Fibroblast of gingiva (primary cell): ENCODE measurements around the gene RAB17.

Source experiments
- DNase-seq: peaks from one replicate; pipeline ENCODE4 v3.0.0-alpha.2; 2011; ENCODE audit warnings: low read depth

The RAB17 gene

DNA sequence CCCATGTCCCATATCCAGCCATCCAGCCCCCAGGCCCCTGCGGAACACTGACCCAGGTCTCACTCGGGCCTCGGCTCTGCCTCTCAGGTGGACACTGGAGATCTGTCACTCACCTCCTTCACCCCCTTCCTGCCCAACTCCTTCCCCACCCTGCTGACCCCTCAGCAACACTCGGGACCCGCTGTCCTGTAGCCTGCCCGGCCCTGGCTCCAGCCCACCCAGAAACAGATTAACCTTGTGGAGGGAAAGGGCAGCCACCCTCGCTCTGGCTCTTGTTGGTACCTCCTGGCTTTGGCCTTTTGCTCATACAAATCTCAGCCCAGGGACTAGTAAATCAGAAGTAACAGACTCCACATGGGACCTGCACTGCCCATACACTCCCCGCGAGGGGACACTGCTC is 53.9 kb downstream of the RAB17 start:
- no peak for DNase-seq

DNA sequence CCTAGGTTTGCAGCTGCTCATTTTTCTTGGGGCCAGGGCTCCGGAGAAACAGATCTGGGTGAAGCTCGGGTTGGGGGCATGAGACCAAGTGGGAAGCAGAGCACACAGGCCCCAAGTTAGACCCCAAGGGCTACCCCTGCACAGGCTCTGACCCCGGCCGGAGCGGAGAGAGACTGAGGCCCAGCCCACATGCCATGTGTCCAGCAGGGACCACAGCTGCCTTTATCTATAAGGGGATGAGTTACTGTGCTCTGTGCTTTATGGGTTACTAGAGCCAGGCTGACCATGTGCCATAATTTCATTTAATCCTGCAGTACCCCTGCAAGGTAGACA is 54.5 kb downstream of the RAB17 start:
- DNase-seq, result no peak

DNA sequence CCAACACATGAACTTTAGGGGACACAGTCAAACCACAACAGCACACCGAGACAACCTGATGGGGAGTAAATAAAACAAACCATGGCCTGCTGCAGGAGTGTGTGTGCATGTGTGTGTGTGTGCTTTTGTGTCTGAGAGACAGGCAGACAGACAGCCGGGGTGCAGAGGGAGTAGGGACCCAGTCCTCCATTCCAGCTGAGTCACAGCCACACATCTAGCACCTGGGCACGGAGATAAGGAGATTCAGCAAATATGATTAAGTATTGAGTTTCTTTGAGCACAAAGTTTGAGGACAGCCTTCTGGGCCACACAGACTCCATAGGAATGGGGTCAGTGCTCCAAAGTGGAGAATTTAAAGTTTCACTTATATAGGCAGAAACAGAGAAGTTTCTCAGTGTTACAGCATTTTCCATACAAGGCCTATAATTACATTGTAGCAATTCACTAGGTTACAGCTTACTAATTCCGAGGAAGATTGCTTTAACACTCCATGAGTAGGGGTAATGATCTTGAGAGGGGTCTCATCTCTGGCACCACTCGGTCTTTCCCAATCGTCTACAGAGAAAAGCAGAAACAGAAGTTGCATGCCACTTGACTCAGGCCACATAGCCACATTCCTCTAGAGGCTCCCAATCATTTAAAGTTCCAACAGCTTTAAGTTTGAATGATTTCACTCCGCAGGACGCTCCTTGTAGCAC is 55.0 kb downstream of the RAB17 start:
- no peak for DNase-seq

DNA sequence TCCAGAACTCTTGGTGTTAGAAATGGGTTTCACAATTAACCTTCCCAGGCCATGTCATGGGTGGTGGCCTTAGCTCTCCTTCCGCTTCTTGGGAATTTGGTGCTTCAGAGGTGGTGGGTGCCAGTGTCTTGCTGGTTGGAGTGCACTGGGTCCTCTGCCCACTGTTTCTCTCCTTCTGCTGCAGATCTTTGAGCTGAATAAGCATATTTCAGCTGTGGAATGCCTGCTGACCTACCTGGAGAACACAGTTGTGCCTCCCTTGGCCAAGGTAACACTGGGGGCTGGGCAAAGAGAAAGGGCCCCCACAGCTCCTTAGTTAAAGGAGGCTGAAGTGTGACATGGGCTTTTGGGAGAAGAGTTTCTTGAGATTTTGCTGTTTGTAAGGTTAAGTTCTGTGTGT is 56.2 kb downstream of the RAB17 start:
- no peak for DNase-seq

DNA sequence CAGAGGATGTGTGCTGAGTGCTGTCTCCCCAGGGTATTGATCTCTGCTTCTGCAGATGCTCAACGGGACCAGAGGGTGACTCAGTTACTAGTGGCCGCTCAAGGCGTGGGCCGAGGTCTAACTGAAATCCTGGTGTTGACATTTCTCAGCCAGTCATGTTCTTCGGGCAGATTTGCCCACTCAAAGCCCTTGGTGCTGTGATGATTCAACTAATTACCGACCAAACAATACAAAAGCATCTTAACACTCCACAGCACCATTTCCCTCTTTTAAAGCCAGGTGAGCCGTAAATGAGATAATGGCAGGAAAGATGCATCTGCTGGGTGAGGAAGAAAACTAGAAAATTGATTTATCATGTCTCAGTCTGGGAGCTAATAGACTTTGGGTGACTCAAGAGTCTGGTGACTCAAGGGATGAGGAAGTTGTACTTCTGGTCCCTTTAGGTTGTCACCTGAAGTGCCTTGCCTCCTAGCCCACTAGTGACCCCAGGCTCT is 56.8 kb downstream of the RAB17 start:
- DNase-seq, result no peak

DNA sequence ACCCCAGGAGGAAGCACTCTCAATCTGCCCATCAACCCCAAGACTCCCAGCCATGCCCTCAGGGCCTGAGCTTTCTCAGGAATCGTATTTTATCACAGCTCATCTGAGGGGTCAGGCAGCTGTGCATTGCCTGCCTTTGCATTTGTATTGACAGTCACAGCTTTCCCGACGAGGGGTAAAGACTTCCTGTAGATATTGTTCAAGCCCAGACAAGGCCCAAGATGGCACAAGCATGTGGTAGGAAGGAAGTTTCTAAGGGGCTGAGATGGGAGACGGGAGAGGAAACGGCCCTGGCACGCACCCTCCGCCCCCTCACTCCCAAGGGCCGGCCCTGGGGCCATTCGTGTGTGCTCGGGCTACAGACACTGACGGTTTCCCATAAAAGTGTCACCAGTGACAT is 58.4 kb downstream of the RAB17 start:
- DNase-seq, result no peak

DNA sequence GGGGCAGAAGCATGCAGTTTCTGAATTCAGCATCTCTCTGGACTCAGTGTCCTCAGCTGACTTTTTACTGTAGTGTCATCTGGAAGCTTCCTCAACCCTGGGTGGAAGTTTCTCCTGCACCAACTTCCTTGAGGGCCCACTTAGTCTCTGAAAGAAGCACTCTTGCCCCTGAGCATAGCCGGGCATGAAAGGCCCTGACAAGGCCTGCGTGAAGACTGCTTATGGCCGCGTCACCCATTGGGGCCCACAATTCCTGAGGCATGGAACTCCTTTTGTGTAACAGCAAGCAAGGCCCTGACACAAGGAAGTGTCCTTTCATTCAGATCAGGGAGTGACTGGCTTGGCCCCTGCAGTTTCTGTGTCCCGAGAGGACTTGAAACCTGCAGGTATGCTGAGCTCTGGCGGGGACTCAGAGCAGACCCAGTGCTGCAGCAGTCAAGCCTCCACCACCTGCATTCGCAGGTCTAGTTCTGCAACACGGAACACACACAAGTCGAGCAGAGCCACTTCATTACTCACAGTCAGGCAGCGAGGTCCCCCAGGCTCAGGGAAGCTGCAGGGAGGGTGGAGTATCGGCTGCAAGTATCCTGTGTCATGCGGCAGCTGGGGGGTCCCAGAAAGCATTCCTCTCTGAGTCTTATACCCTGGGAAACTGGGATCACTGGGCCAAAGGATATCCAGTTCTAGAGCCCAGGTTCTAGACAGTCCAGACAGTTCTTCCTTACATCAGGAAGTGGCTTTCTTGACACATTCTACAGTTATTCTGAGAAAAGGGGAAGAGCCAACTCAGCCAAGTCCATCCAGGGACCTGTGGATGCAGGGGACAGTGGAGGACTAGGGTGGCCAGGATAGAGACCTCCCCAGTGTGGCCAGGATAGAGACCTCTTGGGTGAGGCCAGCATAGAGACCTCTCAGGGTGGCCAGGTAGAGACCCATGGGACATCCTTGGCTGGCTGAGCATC is 59.8 kb downstream of the RAB17 start:
- no peak for DNase-seq

DNA sequence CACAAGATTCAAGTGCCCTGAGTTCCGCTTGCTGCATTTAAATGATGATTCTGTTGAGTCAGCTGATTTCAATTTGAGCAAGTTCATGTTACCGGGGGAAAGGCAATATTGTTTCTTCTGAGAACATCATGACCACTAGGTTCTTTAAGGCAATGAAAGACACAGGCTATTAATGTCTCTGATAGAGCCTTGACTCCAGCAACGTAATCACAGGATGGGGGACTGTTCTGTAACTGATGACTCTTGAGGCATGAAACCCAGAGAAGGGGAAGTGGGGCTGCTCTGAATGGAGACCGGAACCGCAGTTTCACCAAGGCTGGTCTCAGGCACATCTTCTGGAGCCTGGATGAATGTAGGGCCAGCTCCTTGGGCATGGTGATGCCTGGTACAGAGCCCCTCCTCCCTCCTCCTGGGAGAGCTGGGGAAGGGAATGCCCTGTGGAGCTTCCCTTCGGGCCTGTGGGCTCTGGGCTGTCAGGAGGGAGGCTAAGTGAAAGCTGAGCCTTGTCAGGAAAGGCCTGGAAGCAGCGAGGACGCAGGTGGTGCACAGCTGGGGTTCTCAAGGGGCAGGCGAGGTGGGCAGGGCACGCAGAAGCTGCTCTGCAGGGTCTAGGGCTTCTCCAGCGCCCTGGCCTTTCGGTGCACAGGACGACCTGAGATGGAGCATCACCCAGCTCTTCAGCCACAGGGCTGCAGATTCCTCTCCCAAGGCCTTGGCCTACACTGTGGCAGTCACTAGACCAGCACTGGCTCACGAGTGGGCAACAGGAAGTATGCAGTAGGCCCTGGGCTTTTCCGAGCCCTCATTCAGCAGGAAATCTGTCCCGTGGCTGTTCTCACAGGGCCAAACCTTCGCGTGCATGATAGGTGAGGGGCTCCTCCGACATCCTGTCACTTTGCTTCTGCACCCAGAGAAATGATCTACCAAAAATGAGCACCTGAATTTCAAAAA is 60.8 kb downstream of the RAB17 start:
- no peak for DNase-seq

DNA sequence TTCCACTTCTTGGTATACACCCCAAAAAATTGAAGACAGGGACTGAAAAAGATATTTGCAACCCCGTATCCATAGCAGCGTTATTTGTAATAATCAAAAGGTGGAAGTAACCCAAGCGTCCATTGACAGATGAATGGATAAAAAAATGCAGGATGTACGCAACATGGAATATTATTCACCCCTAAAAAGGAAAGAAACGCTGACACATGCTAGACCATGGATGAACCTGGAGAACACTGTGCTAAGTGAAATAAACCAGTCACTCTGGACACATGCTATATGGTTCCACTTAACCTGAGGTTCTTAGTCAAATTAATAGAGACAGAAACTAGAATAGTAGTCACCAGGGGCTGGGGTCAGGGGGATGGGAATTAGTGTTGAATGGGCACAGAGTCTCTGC is 62.8 kb downstream of the RAB17 start:
- DNase-seq, result no peak

DNA sequence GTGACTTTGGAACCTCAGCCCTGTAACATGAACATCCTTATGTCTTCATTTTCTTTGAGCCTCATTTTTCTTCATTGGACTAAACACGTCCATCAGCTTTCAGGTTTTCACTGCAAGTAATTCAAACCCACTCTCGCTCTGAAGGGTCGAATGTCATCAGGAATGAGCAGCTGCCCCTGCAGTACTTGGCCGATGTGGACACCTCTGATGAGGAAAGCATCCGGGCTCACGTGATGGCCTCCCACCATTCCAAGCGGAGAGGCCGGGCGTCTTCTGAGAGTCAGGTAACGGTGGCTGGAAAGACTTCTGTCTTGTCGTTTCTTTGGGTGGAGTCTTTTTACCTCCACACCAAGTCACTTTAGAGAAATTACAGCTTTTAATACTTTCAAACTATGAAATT is 63.3 kb downstream of the RAB17 start:
- no peak for DNase-seq

DNA sequence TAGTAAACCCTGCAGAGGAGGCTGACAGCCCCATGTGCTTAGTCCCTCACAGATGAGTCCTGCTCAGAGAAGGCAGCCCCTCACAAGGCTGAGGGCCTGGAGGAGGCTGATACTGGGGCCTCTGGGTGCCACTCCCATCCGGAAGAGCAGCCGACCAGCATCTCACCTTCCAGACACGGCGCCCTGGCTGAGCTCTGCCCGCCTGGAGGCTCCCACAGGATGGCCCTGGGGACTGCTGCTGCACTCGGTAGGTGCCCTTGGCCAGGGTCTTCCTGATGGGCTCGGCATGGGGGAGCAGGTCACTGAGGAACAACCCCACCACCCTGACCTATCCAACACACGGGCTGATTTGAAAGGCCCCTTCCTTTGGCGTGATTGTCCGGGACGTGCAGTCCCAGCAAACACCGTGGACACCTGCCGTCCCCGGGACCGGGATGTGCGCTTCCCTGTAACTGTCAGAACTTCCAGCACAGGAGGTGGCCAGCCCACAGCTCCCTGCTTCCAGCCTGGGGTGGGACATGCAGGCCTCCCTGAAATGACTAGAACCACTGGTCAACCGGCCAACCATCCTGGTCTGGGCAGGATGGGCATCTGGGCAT is 64.9 kb downstream of the RAB17 start:
- DNase-seq, result no peak

DNA sequence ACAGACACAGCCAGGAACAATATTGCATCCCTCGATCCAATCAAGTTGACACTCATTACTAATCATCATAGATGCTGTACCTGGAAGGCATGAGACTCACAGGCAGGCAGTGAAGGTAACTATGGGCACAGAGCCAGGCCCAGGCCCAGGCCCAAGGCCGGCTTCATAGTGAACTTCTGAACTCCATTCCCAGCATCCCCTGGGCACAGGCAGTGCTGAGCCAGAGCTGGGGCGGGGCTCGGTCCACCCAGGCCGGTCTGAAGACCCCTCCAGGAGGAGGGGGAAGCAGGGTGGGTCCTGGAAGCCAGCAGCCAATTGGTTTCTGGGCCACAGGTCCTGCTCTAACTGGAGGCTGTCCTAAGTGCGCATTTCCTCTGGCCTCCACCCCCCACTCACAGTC is 65.9 kb downstream of the RAB17 start:
- no peak for DNase-seq
